B cell (primary cell): ENCODE measurements around the gene ELOB.

Source experiments
- EZH2 ChIP-seq: IDR thresholded peaks from 2 replicates; pipeline ENCODE4 v1.6.1; 2012; ENCODE audit warnings: borderline replicate concordance, low read depth, mild to moderate bottlenecking, moderate library complexity, low read length; ENCODE audit not compliant: insufficient read depth, poor library complexity, severe bottlenecking
- TF ChIP-seq, protein P1 (sequence below): fragments of 200-600 bp; IDR thresholded peaks from one replicate; pipeline ENCODE4 v1.8.0; 2022; ENCODE audit warnings: antibody characterized with exemption, mild to moderate bottlenecking

DNA sequence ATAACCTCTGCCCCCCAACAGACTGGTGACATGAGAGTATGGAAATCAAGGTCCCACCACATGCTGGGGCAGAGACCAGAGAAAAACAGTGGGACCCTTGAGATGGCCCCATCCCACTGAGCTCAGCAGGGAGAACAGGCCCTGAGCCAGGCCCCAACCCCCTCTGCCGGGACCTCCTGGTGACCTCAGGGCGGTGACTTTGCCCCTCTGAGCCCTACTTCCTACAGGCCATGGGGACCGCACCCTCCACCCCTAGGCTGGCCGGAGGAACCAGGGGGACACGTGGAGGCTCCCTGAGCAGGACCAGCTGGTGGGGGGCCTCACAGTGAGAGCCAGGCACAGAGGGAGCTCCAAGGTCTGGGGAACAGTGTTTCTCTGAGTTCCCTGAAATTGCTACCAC is 38.5 kb downstream of the ELOB start:
- TF ChIP-seq, protein P1, sequence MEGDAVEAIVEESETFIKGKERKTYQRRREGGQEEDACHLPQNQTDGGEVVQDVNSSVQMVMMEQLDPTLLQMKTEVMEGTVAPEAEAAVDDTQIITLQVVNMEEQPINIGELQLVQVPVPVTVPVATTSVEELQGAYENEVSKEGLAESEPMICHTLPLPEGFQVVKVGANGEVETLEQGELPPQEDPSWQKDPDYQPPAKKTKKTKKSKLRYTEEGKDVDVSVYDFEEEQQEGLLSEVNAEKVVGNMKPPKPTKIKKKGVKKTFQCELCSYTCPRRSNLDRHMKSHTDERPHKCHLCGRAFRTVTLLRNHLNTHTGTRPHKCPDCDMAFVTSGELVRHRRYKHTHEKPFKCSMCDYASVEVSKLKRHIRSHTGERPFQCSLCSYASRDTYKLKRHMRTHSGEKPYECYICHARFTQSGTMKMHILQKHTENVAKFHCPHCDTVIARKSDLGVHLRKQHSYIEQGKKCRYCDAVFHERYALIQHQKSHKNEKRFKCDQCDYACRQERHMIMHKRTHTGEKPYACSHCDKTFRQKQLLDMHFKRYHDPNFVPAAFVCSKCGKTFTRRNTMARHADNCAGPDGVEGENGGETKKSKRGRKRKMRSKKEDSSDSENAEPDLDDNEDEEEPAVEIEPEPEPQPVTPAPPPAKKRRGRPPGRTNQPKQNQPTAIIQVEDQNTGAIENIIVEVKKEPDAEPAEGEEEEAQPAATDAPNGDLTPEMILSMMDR, result no peak
- no peak for TF ChIP-seq EZH2
